Neural progenitor cell (in vitro differentiated cells): ENCODE measurements around the gene SLC2A14. TPM values are rescaled to one million over a fixed set of nuclear protein-coding genes. Genes with fewer than 3 reads are reported as not detected.
"Not testable (repeated sequence)": the region's sequence is repeated elsewhere in the genome, so short reads cannot be mapped to it uniquely, and the experiment has no call there.

Source experiments
- DNase-seq: peaks from one replicate; pipeline ENCODE4 v3.0.0-alpha.2; 2016; ENCODE audit warnings: low spot score
- H2AFZ ChIP-seq: fragments of 200-600 bp; sonication (generic); replicated peaks from 2 replicates; pipeline ENCODE4 v1.6.1; 2016; ENCODE audit warnings: antibody characterized with exemption
- H3F3A ChIP-seq: fragments of 200-600 bp; sonication (generic); 2 replicates; pipeline ENCODE4 v1.6.1; 2016; ENCODE audit warnings: antibody characterized with exemption, low read depth
- H3K27ac ChIP-seq: fragments of 200-600 bp; sonication (generic); 2 replicates; pipeline ENCODE4 v1.5.1; 2016; ENCODE audit warnings: mild to moderate bottlenecking
- H3K27me3 ChIP-seq: fragments of 200-600 bp; sonication (generic); 2 replicates; pipeline ENCODE4 v1.6.1; 2016; ENCODE audit warnings: mild to moderate bottlenecking, moderate library complexity
- H3K36me3 ChIP-seq: fragments of 200-600 bp; sonication (generic); 2 replicates; pipeline ENCODE4 v1.5.1; 2016
- H3K4me1 ChIP-seq: fragments of 200-600 bp; sonication (generic); 2 replicates; pipeline ENCODE4 v1.6.1; 2016; ENCODE audit warnings: mixed run types
- H3K4me2 ChIP-seq: fragments of 200-600 bp; sonication (generic); 2 replicates; pipeline ENCODE4 v1.6.1; 2016
- H3K4me3 ChIP-seq: fragments of 200-600 bp; sonication (generic); 2 replicates; pipeline ENCODE4 v1.5.1; 2016
- H3K79me2 ChIP-seq: fragments of 200-600 bp; sonication (generic); 2 replicates; pipeline ENCODE4 v1.6.1; 2016; ENCODE audit warnings: low read depth
- H3K9ac ChIP-seq: fragments of 200-600 bp; sonication (generic); 2 replicates; pipeline ENCODE4 v1.6.1; 2016
- H3K9me3 ChIP-seq: fragments of 200-600 bp; sonication (generic); 2 replicates; pipeline ENCODE4 v1.5.1; 2016; ENCODE audit warnings: low read depth
- H4K20me1 ChIP-seq: fragments of 200-600 bp; sonication (generic); 2 replicates; pipeline ENCODE4 v1.6.1; 2016; ENCODE audit warnings: low read depth
- H3K27ac Mint-ChIP-seq: 3 replicates; pipeline ENCODE4 v1.8.0; 2021; ENCODE audit warnings: mixed read lengths
- H3K27me3 Mint-ChIP-seq: 2 replicates; pipeline ENCODE4 v1.8.0; 2022; ENCODE audit warnings: low read depth, mild to moderate bottlenecking, inconsistent platforms, moderate library complexity, mixed read lengths; ENCODE audit not compliant: insufficient read depth
- H3K36me3 Mint-ChIP-seq: 3 replicates; pipeline ENCODE4 v1.8.0; 2021; ENCODE audit warnings: mixed read lengths
- H3K4me1 Mint-ChIP-seq: 3 replicates; pipeline ENCODE4 v1.8.0; 2021; ENCODE audit warnings: mixed read lengths
- H3K4me3 Mint-ChIP-seq: 3 replicates; pipeline ENCODE4 v1.8.0; 2021; ENCODE audit warnings: mild to moderate bottlenecking, moderate library complexity, mixed read lengths
- H3K9me3 Mint-ChIP-seq: 3 replicates; pipeline ENCODE4 v1.8.0; 2020; ENCODE audit warnings: mixed read lengths
- EZH2 ChIP-seq: fragments of 200-600 bp; sonication (generic); IDR thresholded peaks from 2 replicates; pipeline ENCODE4 v1.6.1; 2017; ENCODE audit warnings: antibody characterized with exemption, mild to moderate bottlenecking, moderate library complexity
- EZH2phosphoT487 ChIP-seq: fragments of 200-600 bp; sonication (generic); IDR thresholded peaks from 2 replicates; pipeline ENCODE4 v1.6.1; 2017; ENCODE audit warnings: antibody characterized with exemption
- total RNA-seq: library from RNA; depleted of rRNA; stranded (reverse); fragments of >200 nt; gene quantifications from 2 replicates; pipeline ENCODE4 v1.2.3, GENCODE V29; 2015; ENCODE audit warnings: low replicate concordance
- TF ChIP-seq, protein P1 (sequence below): fragments of 200-600 bp; sonication (generic); IDR thresholded peaks from 2 replicates; pipeline ENCODE4 v1.5.1; 2017; ENCODE audit warnings: antibody characterized with exemption, mild to moderate bottlenecking

The SLC2A14 gene
- total RNA-seq, result 0.46 and 0.49 TPM in 2 replicates

- Histone ChIP-seq H3F3A (peaks cover 9% of the 10 kb centered on the region), H3K4me1 (no peaks in the 10 kb centered on the region), H4K20me1 (no peaks in the 10 kb centered on the region), H3K36me3 (no peaks in the 10 kb centered on the region), H3K27me3 (no peaks in the 10 kb centered on the region), H3K79me2 (no peaks in the 10 kb centered on the region), H3K4me3 (no peak within 1 kb of the TSS), H3K4me2 (no peak within 1 kb of the TSS), H3K27ac (no peak within 1 kb of the TSS), H3K9me3 (no peaks in the 10 kb centered on the region), H3K9ac (no peak within 1 kb of the TSS), H2AFZ (no peak within 1 kb of the TSS)
- Mint-ChIP-seq H3K4me3 (no peak within 1 kb of the TSS), H3K9me3 (peaks cover 5% of the 10 kb centered on the region), H3K27me3 (no peaks in the 10 kb centered on the region), H3K27ac (no peak within 1 kb of the TSS), H3K36me3 (peaks cover 2% of the 10 kb centered on the region), H3K4me1 (no peaks in the 10 kb centered on the region)
- TF ChIP-seq EZH2phosphoT487, result no peak
- DNase-seq, result no peak
Observed at GRCh38 chr12:7872566-7873319, at the start of gene SLC2A14. TSS of gene SLC2A14 (minus strand) at chr12:7872915. CDS start at chr12:7869880, 3,035 bp downstream.

DNA sequence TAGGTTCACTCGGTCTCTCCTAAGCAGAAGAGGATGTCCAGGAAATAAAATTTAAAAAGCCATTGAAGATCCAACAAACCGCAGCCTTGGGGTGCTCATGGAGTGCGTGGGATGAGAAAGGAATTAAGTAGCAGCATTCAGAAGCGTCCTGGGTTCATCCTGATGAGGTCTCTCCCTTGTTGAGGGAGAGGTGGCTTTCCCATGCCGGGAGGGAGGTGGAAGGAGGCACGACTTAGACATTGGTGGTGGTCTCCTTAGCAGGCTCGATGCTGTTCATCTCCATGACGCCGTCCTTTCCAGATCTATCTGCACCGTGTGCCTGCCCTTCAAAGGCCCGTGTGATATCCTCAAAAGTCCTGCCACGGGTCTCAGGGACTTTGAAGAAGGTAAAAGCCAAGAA, 48.5 kb upstream of the SLC2A14 start:
- H3K4me1 Mint-ChIP-seq, H3K4me3 ChIP-seq, DNase-seq, H3K9ac ChIP-seq, H3K27ac ChIP-seq, H3K4me3 Mint-ChIP-seq, H3K9me3 ChIP-seq, H3K27ac Mint-ChIP-seq, H3K27me3 Mint-ChIP-seq, H3K4me2 ChIP-seq, H3K79me2 ChIP-seq, H3K4me1 ChIP-seq, H3K27me3 ChIP-seq, H2AFZ ChIP-seq, H3K9me3 Mint-ChIP-seq: not testable (repeated sequence)
- peaks cover 17% of the 10 kb centered on the region for H3K36me3 ChIP-seq
- peaks cover 67% of the 10 kb centered on the region for H4K20me1 ChIP-seq
- peaks cover 60% of the 10 kb centered on the region for H3F3A ChIP-seq
- peaks cover 45% of the 10 kb centered on the region for H3K36me3 Mint-ChIP-seq

DNA sequence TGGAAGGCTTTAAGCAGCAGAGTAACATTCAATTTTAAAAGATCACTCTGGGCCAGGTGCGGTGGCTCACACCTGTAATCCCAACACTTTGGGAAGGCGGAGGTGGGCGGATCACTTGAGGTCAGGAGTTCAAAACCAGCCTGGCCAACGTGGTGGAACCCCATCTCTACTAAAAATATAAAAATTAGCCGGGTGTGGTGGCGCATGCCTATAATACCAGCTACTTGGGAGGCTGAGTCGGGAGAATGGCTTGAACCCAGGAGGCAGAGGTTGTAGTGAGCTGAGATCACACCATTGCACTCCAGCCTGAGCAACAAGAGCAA, 45.5 kb upstream of the SLC2A14 start:
- DNase-seq, H3K27ac ChIP-seq: not testable (repeated sequence)
- H3K36me3 Mint-ChIP-seq, result peaks cover 34% of the 10 kb centered on the region

GRCh38 chr12:7917392-7918267, 44.9 kb upstream of the SLC2A14 start:
- Histone ChIP-seq H3K79me2 (no peaks in the 10 kb centered on the region), H2AFZ (no peak overlapping the region), H3K36me3 (peaks cover 7% of the 10 kb centered on the region), H3K4me3 (no peak overlapping the region), H3K27ac (peak overlapping the region; percentile 29), H4K20me1 (peaks cover 41% of the 10 kb centered on the region), H3K9me3 (no peaks in the 10 kb centered on the region), H3K9ac (no peak overlapping the region), H3K27me3 (no peaks in the 10 kb centered on the region), H3K4me2 (no peak overlapping the region), H3F3A (peaks cover 53% of the 10 kb centered on the region), H3K4me1 (no peaks in the 10 kb centered on the region)
- Mint-ChIP-seq H3K27me3 (peaks cover 10% of the 10 kb centered on the region), H3K36me3 (peaks cover 31% of the 10 kb centered on the region), H3K9me3 (no peaks in the 10 kb centered on the region), H3K4me1 (no peaks in the 10 kb centered on the region), H3K4me3 (no peak overlapping the region), H3K27ac (no peak overlapping the region)
- no peak for DNase-seq
- TF ChIP-seq EZH2phosphoT487 (no peak), EZH2 (no peak)
- TF ChIP-seq, protein P1, sequence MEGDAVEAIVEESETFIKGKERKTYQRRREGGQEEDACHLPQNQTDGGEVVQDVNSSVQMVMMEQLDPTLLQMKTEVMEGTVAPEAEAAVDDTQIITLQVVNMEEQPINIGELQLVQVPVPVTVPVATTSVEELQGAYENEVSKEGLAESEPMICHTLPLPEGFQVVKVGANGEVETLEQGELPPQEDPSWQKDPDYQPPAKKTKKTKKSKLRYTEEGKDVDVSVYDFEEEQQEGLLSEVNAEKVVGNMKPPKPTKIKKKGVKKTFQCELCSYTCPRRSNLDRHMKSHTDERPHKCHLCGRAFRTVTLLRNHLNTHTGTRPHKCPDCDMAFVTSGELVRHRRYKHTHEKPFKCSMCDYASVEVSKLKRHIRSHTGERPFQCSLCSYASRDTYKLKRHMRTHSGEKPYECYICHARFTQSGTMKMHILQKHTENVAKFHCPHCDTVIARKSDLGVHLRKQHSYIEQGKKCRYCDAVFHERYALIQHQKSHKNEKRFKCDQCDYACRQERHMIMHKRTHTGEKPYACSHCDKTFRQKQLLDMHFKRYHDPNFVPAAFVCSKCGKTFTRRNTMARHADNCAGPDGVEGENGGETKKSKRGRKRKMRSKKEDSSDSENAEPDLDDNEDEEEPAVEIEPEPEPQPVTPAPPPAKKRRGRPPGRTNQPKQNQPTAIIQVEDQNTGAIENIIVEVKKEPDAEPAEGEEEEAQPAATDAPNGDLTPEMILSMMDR, result no peak

More for the DNA sequence above, 45.5 kb upstream of the SLC2A14 start:
- not testable (repeated sequence) for H3K27me3 ChIP-seq, H3K9me3 ChIP-seq, H3K27me3 Mint-ChIP-seq, H3K4me3 Mint-ChIP-seq, H3K9ac ChIP-seq, H3K4me1 Mint-ChIP-seq, H3K9me3 Mint-ChIP-seq, H3K27ac Mint-ChIP-seq, H3K4me3 ChIP-seq, H3K36me3 ChIP-seq, H3K79me2 ChIP-seq, H3K4me2 ChIP-seq, H2AFZ ChIP-seq, H3K4me1 ChIP-seq
- Histone ChIP-seq H4K20me1 (peaks cover 47% of the 10 kb centered on the region), H3F3A (peaks cover 53% of the 10 kb centered on the region)
